ENCODE data around the gene PNO1.

- TF ChIP-seq CTCF (IDR thresholded peaks at IDR 0.05) (no peak), POLR2A (IDR thresholded peaks at IDR 0.05) (no peak)
Observed at GRCh38 chr2:68171684-68172083, 14.0 kb downstream of the PNO1 start.

Measured in stomach (tissue), 4 donors.